Muscle of back (tissue), 11 donors: Measurements from ENCODE around the gene FCGBP. TPM values are rescaled to one million over a fixed set of nuclear protein-coding genes. Genes with fewer than 3 reads are reported as not detected.

ENCODE experiments used
- DNase-seq, 3 donors: peaks; one replicate each; pipeline versions ENCODE4 v3.0.0 to v3.0.0-alpha.2; 2013
- polyA plus RNA-seq, 10 donors: library from polyadenylated mRNA; unstranded; fragments of 120-200 nt; gene quantifications; one replicate each; pipeline ENCODE4 v1.2.1, GENCODE V29; 2013; ENCODE audit not compliant: insufficient read length in 10 of 10

FCGBP gene
- polyA plus RNA-seq, 10 donors, result 2.0 to 5.4 (median 4.7) TPM

- DNase-seq, result no peak
Observed at GRCh38 chr19:39949026-39949747, 14.8 kb upstream of the FCGBP start.

- no peak for DNase-seq
Observed at GRCh38 chr19:39946532-39946931, 12.1 kb upstream of the FCGBP start.

GRCh38 chr19:39943586-39943985 is 9.2 kb upstream of the FCGBP start:
- DNase-seq, result no peak

- DNase-seq, result no peak
Observed at GRCh38 chr19:39942366-39942730, 7.9 kb upstream of the FCGBP start.

GRCh38 chr19:39941615-39942365 is 7.4 kb upstream of the FCGBP start:
- peak in 2 of 3 donors; percentile 19 to 49 for DNase-seq

- no peak for DNase-seq
Observed at GRCh38 chr19:39941151-39941550, 6.7 kb upstream of the FCGBP start.

- DNase-seq, result no peak
Observed at GRCh38 chr19:39940221-39940833, 5.9 kb upstream of the FCGBP start.

- DNase-seq, result no peak
Observed at GRCh38 chr19:39939556-39939955, 5.1 kb upstream of the FCGBP start.

- no peak for DNase-seq
Observed at GRCh38 chr19:39937787-39938186, 3.4 kb upstream of the FCGBP start.

- DNase-seq, result no peak
Observed at GRCh38 chr19:39937094-39937720, 2.8 kb upstream of the FCGBP start.

- DNase-seq, result no peak
Observed at GRCh38 chr19:39936622-39937021, 2.2 kb upstream of the FCGBP start.

GRCh38 chr19:39936020-39936419 is 1.6 kb upstream of the FCGBP start:
- no peak for DNase-seq

- DNase-seq, result no peak
Observed at GRCh38 chr19:39935364-39935661, 879 bp upstream of the FCGBP start.

- DNase-seq, result no peak
Observed at GRCh38 chr19:39929750-39930149, 4.7 kb downstream of the FCGBP start.

GRCh38 chr19:39928357-39928725 is 6.1 kb downstream of the FCGBP start:
- DNase-seq, result no peak

GRCh38 chr19:39927524-39928356 is 6.7 kb downstream of the FCGBP start:
- DNase-seq, result no peak

- no peak for DNase-seq
Observed at GRCh38 chr19:39927076-39927475, 7.4 kb downstream of the FCGBP start.

- DNase-seq, result no peak
Observed at GRCh38 chr19:39926170-39926760, 8.2 kb downstream of the FCGBP start.

GRCh38 chr19:39924952-39925351 is 9.5 kb downstream of the FCGBP start:
- no peak for DNase-seq

- DNase-seq, result no peak
Observed at GRCh38 chr19:39924389-39924788, 10.0 kb downstream of the FCGBP start.

GRCh38 chr19:39923862-39924261 is 10.6 kb downstream of the FCGBP start:
- DNase-seq, result no peak

- no peak for DNase-seq
Observed at GRCh38 chr19:39919976-39920375, 14.5 kb downstream of the FCGBP start.
